Breast epithelium (tissue), 3 donors: ENCODE data around the gene MIOX.

Source experiments
- POLR2A ChIP-seq: fragments of 450-650 bp; IDR thresholded peaks from one replicate; pipeline ENCODE4 v1.6.1; 2016; ENCODE audit warnings: antibody characterized with exemption, mild to moderate bottlenecking, moderate library complexity
- POLR2AphosphoS5 ChIP-seq, 3 donors: sonication (generic); formaldehyde crosslinking; IDR thresholded peaks; one replicate each; pipeline ENCODE4 v1.6.1; 2017; ENCODE audit warnings: antibody characterized with exemption in 3 of 3
- TF ChIP-seq, protein P1 (sequence below), 3 donors: fragments of 450-650 bp; IDR thresholded peaks; one replicate each; pipeline ENCODE4 v1.5.1; 2016 to 2017; ENCODE audit warnings: antibody characterized with exemption in 3 of 3, mild to moderate bottlenecking in 3 of 3, moderate library complexity in 3 of 3

DNA sequence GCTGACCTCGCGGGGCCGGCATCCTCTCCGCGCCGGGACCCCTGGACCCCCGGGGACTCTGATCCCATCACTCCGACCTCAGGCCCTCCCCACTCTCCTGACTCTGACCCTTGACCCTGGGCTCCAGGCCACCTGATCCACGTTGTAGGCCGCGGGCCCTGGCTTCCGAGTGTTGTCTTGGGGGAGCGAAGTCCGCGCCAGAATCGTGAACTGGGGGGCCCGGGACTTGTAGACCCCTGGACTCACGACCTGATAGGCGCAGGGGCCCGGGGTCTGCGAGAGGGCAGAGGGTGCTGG is 43.9 kb downstream of the MIOX start:
- TF ChIP-seq, protein P1, sequence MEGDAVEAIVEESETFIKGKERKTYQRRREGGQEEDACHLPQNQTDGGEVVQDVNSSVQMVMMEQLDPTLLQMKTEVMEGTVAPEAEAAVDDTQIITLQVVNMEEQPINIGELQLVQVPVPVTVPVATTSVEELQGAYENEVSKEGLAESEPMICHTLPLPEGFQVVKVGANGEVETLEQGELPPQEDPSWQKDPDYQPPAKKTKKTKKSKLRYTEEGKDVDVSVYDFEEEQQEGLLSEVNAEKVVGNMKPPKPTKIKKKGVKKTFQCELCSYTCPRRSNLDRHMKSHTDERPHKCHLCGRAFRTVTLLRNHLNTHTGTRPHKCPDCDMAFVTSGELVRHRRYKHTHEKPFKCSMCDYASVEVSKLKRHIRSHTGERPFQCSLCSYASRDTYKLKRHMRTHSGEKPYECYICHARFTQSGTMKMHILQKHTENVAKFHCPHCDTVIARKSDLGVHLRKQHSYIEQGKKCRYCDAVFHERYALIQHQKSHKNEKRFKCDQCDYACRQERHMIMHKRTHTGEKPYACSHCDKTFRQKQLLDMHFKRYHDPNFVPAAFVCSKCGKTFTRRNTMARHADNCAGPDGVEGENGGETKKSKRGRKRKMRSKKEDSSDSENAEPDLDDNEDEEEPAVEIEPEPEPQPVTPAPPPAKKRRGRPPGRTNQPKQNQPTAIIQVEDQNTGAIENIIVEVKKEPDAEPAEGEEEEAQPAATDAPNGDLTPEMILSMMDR (IDR thresholded peaks at IDR 0.05) = no peak
- TF ChIP-seq POLR2A (no peak), POLR2AphosphoS5 (IDR thresholded peaks at IDR 0.05) (no peak)
